Left lung (tissue), 10 donors: ENCODE results near the gene MMD2. TPM values are rescaled to one million over a fixed set of nuclear protein-coding genes. Genes with fewer than 3 reads are reported as not detected.

ENCODE experiments used
- ATAC-seq: fragments of 200-7000 bp; cut with Tn5 transposase; one replicate; pipeline ENCODE4 v1.9.1; 2020; ENCODE audit warnings: moderate library complexity
- DNase-seq, 4 donors: peaks; one replicate each; pipeline ENCODE4 v3.0.0-alpha.2; 2013 to 2020
- H3K27ac ChIP-seq, 2 donors: fragments of 200-600 bp; sonication (generic) in 1 of 2; one replicate each; pipeline versions ENCODE4 v1.5.0 to v1.8.0; 2020 to 2021
- H3K27me3 ChIP-seq, 2 donors: fragments of 200-600 bp; sonication (generic) in 1 of 2; one replicate each; pipeline versions ENCODE4 v1.5.0 to v1.8.0; 2020 to 2021
- H3K36me3 ChIP-seq, 2 donors: fragments of 200-600 bp; sonication (generic) in 1 of 2; one replicate each; pipeline versions ENCODE4 v1.5.0 to v1.8.0; 2020 to 2021
- H3K4me1 ChIP-seq, 2 donors: fragments of 200-600 bp; one replicate each; pipeline ENCODE4 v1.8.0; 2021
- H3K4me3 ChIP-seq, 2 donors: fragments of 200-600 bp; sonication (generic) in 1 of 2; one replicate each; pipeline versions ENCODE4 v1.5.0 to v1.8.0; 2020 to 2021; ENCODE audit warnings: mild to moderate bottlenecking in 1 of 2
- H3K9me3 ChIP-seq, 2 donors: fragments of 200-600 bp; sonication (generic) in 1 of 2; one replicate each; pipeline versions ENCODE4 v1.5.0 to v1.8.0; 2020 to 2021
- CTCF ChIP-seq, 2 donors: fragments of 200-600 bp; sonication (generic) in 1 of 2; IDR thresholded peaks; one replicate each; pipeline versions ENCODE4 v1.5.0 to v1.8.0; 2021; ENCODE audit warnings: antibody characterized with exemption in 2 of 2
- intact Hi-C, 2 donors: fragments of 100-400 bp; cut with DNase I; formaldehyde crosslinking; loops; one replicate each; pipeline versions ENCODE4 v1.11.2 to v1.14.2; 2022
- polyA plus RNA-seq, 6 donors: library from polyadenylated mRNA; unstranded; fragments of 120-200 nt; gene quantifications; one replicate each; pipeline ENCODE4 v1.2.1, GENCODE V29; 2013; ENCODE audit not compliant: insufficient read length in 6 of 6
- total RNA-seq, 2 donors: library from RNA; stranded (reverse); fragmentation: NEBNext Ultra II Directional; extraction: Animal tissue kit (Norgen Biotek cat#: 25700); gene quantifications; one replicate each; pipeline ENCODE4 v1.2.1, GENCODE V29; 2021
- donor health status: DM: no; HTN: yes; CAD: no.
- donor health status: DM: no; HTN: no; CAD: no.

The MMD2 gene
- total and polyA plus RNA-seq, 8 donors, result 0.06 to 0.17 TPM; not detected in 6

GRCh38 chr7:4944939-4945338 lies 14.0 kb downstream of the MMD2 start:
- no peak for ATAC-seq
- H3K27me3 ChIP-seq, result peaks cover 0 to 25% of the 10 kb centered on the region in 2 donors
- intact Hi-C loops, result no loop called here
- H3K36me3 ChIP-seq, result no peaks in the 10 kb centered on the region
- H3K4me3 ChIP-seq, result no peak overlapping the region
- peaks cover 0 to 7% of the 10 kb centered on the region in 2 donors for H3K9me3 ChIP-seq
- no peaks in the 10 kb centered on the region for H3K4me1 ChIP-seq
- no peak overlapping the region for H3K27ac ChIP-seq
- no peak for TF ChIP-seq CTCF (IDR thresholded peaks at IDR 0.05)
- no peak for DNase-seq

- Histone ChIP-seq H3K9me3 (peaks cover 0 to 1% of the 10 kb centered on the region in 2 donors), H3K36me3 (no peaks in the 10 kb centered on the region), H3K27ac (no peak overlapping the region), H3K4me1 (no peaks in the 10 kb centered on the region), H3K27me3 (peaks cover 0 to 28% of the 10 kb centered on the region in 2 donors), H3K4me3 (no peak overlapping the region)
- intact Hi-C loops, result no loop called here
- DNase-seq (no peak), ATAC-seq (no peak)
- no peak for TF ChIP-seq CTCF (IDR thresholded peaks at IDR 0.05)
Measured at GRCh38 chr7:4943297-4943696, 15.7 kb downstream of the MMD2 start.

GRCh38 chr7:4939971-4940728 lies 18.8 kb downstream of the MMD2 start:
- H3K27me3 ChIP-seq, result peaks cover 0 to 11% of the 10 kb centered on the region in 2 donors
- no peak for ATAC-seq

GRCh38 chr7:4937411-4937810 lies 21.6 kb downstream of the MMD2 start:
- ATAC-seq (no peak), DNase-seq (no peak)
- intact Hi-C loops, result no loop called here
- Histone ChIP-seq H3K27ac (no peak overlapping the region), H3K4me3 (no peak overlapping the region), H3K27me3 (peaks cover 0 to 4% of the 10 kb centered on the region in 2 donors), H3K4me1 (no peaks in the 10 kb centered on the region), H3K36me3 (no peaks in the 10 kb centered on the region), H3K9me3 (no peaks in the 10 kb centered on the region)
- TF ChIP-seq CTCF (IDR thresholded peaks at IDR 0.05), result no peak

More at GRCh38 chr7:4939971-4940728, 18.8 kb downstream of the MMD2 start:
- no peak overlapping the region for H3K27ac ChIP-seq
- no peak for TF ChIP-seq CTCF (IDR thresholded peaks at IDR 0.05)
- intact Hi-C loops, result no loop called here
- no peaks in the 10 kb centered on the region for H3K4me1 ChIP-seq
- H3K4me3 ChIP-seq, result no peak overlapping the region
- no peaks in the 10 kb centered on the region for H3K9me3 ChIP-seq
- H3K36me3 ChIP-seq, result no peaks in the 10 kb centered on the region
- no peak for DNase-seq

- H3K4me3 ChIP-seq, result no peak overlapping the region
- DNase-seq (no peak), ATAC-seq (no peak)
- TF ChIP-seq CTCF (IDR thresholded peaks at IDR 0.05), result no peak
- no peaks in the 10 kb centered on the region for H3K4me1 ChIP-seq
- H3K9me3 ChIP-seq, result no peaks in the 10 kb centered on the region
- no peaks in the 10 kb centered on the region for H3K36me3 ChIP-seq
- H3K27me3 ChIP-seq, result peaks cover 0 to 2% of the 10 kb centered on the region in 2 donors
- no peak overlapping the region for H3K27ac ChIP-seq
- intact Hi-C loops, result no loop called here
Measured at GRCh38 chr7:4934419-4935025, 24.5 kb downstream of the MMD2 start.
